Heart right ventricle (tissue), 16 donors: ENCODE measurements around the gene SPAAR. TPM values are rescaled to one million over a fixed set of nuclear protein-coding genes. Genes with fewer than 3 reads are reported as not detected.

Source experiments
- ATAC-seq, 8 donors: fragments of 200-7000 bp; cut with Tn5 transposase; one replicate each; pipeline ENCODE4 v1.9.1; 2020; ENCODE audit warnings: mild to moderate bottlenecking in 8 of 8, moderate library complexity in 8 of 8, moderate number of reproducible peaks in 1 of 8
- DNase-seq, 2 donors: peaks; one replicate each; pipeline ENCODE4 v3.0.0-alpha.2; 2020
- H3K27ac ChIP-seq, 10 donors: fragments of 200-600 bp; sonication (generic) in 2 of 10; one replicate each; pipeline versions ENCODE4 v1.5.0 to v1.8.0; 2020 to 2022; ENCODE audit warnings: mild to moderate bottlenecking in 3 of 10
- H3K27me3 ChIP-seq, 7 donors: fragments of 200-600 bp; one replicate each; pipeline ENCODE4 v1.8.0; 2021 to 2022; ENCODE audit warnings: mild to moderate bottlenecking in 2 of 7
- H3K36me3 ChIP-seq, 9 donors: fragments of 200-600 bp; sonication (generic) in 1 of 9; one replicate each; pipeline versions ENCODE4 v1.5.0 to v1.8.0; 2020 to 2022; ENCODE audit warnings: mild to moderate bottlenecking in 2 of 9
- H3K4me1 ChIP-seq, 9 donors: fragments of 200-600 bp; sonication (generic) in 1 of 9; one replicate each; pipeline versions ENCODE4 v1.5.0 to v1.8.0; 2020 to 2022; ENCODE audit warnings: mild to moderate bottlenecking in 4 of 9
- H3K4me3 ChIP-seq, 10 donors: fragments of 200-600 bp; sonication (generic) in 2 of 10; one replicate each; pipeline versions ENCODE4 v1.5.0 to v1.8.0; 2020 to 2022; ENCODE audit warnings: mild to moderate bottlenecking in 7 of 10, moderate library complexity in 2 of 10
- H3K9me3 ChIP-seq, 11 donors: fragments of 200-600 bp in 10 of 11; sonication (generic) in 2 of 11; one replicate each; pipeline versions ENCODE4 v1.5.0 to v1.8.0; 2013 to 2022; ENCODE audit warnings: mild to moderate bottlenecking in 2 of 11, control low read depth in 1 of 11, moderate library complexity in 1 of 11
- CTCF ChIP-seq, 9 donors: fragments of 200-600 bp; sonication (generic) in 2 of 9; IDR thresholded peaks; one replicate each; pipeline versions ENCODE4 v1.5.0 to v1.8.0; 2021 to 2022; ENCODE audit warnings: antibody characterized with exemption in 9 of 9, mild to moderate bottlenecking in 5 of 9, moderate library complexity in 1 of 9
- WGBS, 2 donors: extraction: QIAGEN DNeasy Blood & Tissue Kit; methylation state at CpG; one replicate each; pipeline ENCODE4 v1.1.7; 2013; ENCODE audit warnings: inconsistent platforms in 1 of 2; 5-methylcytosine and 5-hydroxymethylcytosine counted together
- intact Hi-C, 10 donors: fragments of 100-400 bp; cut with DNase I; formaldehyde crosslinking; loops; one replicate each; pipeline versions ENCODE4 v1.11.1 to v1.14.2; 2022
- polyA plus RNA-seq, 2 donors: library from polyadenylated mRNA; stranded (reverse); fragments of 200-250 nt; gene quantifications; one replicate each; pipeline ENCODE4 v1.2.3, GENCODE V29; 2013
- total RNA-seq, 10 donors: library from RNA; stranded (reverse); fragmentation: NEBNext Ultra II Directional in 3 of 10; extraction: Animal tissue kit (Norgen Biotek cat#: 25700) in 3 of 10; gene quantifications; one replicate each; pipeline versions ENCODE4 v1.2.1 to v1.2.4, GENCODE V29; 2021 to 2023
- donor health status: Arrhythmogenic right ventricular cardiomyopathy.
- donor health status: ischemic (EF 13 %, LVEDD 7.1; RV severe dilation, severe dysfunction).
- donor health status: healthy with polysubstance abuse.
- donor health status: DM: no; HTN: yes; CAD: no.
- donor health status: DM: no; HTN: no; CAD: no.
- donor health status: ischemic (EF 25% LVEDD 6.9; RV normal size, moderate dysfunction).
- donor health status: ischemic (EF 25% LVEDD 5.7; RV mildly dilated, moderate dysfunction).
- donor health status: healthy.
- donor health status: DM: yes; HTN: yes; CAD: no.
- donor health status: Ischemic cardiomyopathy.
- donor health status: ischemic (EF 35%, LVEDD 5.7; RV mildly dilated, moderate dysfunction).
- donor health status: nonischemic (EF 11% LVEDD 7.7; RV severe dilation, severe dysfunction).
- donor health status: DM: yes; HTN: yes; CAD: no.
- donor health status: PGD.
- donor health status: ischemic (EF 29% LVEDD 5.4; RV normal size, mild dysfunction).
- donor health status: nonischemic (EF 23%, LVEDD 6.1; RV moderate dilation, normal function).

SPAAR gene
- total and polyA plus RNA-seq, 12 donors = 2.8 to 20.8 (median 5.6) TPM

- Histone ChIP-seq H3K4me3 (no peak overlapping the region), H3K4me1 (peaks cover 28 to 66% (median 63%) of the 10 kb centered on the region in 9 donors), H3K27ac (peak overlapping the region in 9 of 10 donors; percentile 84 to 98 (median 93)), H3K36me3 (no peaks in the 10 kb centered on the region), H3K27me3 (no peaks in the 10 kb centered on the region), H3K9me3 (no peaks in the 10 kb centered on the region)
- intact Hi-C loops = loop anchor here in 9 of 10 donors (1.0 to 10.0 kb wide), 6 partner anchors 38 to 250 kb away; partner anchors contain the start of genes CCDC107 (in 1 of the 9), RMRP (in 1 of the 9) and SIT1 (in 1 of the 9)
- ATAC-seq = no peak
- no peak for TF ChIP-seq CTCF (IDR thresholded peaks at IDR 0.05)
- no peak for DNase-seq
- WGBS, 2 donors = 46 to 69% methylated on average over 8 of the region's 8 CpGs
Measured at GRCh38 chr9:35904338-35904737, 5.0 kb upstream of the SPAAR start.

- peak overlapping the region in 2 of 10 donors; percentile 43 to 47 for H3K4me3 ChIP-seq
- no peaks in the 10 kb centered on the region for H3K9me3 ChIP-seq
- no peak for ATAC-seq
- peak overlapping the region; percentile 84 to 98 (median 93) for H3K27ac ChIP-seq
- H3K27me3 ChIP-seq = no peaks in the 10 kb centered on the region
- no peak for DNase-seq
- H3K4me1 ChIP-seq = peaks cover 28 to 74% (median 71%) of the 10 kb centered on the region in 9 donors
- H3K36me3 ChIP-seq = no peaks in the 10 kb centered on the region
- 65% methylated on average over 8 of the region's 8 CpGs for WGBS, 2 donors
- TF ChIP-seq CTCF (IDR thresholded peaks at IDR 0.05) = no peak
- intact Hi-C loops = loop anchor here in 3 of 10 donors (2.0 to 10.0 kb wide), 2 partner anchors 40 to 250 kb away; partner anchors contain the start of genes CCDC107 (in 1 of the 3), RMRP (in 1 of the 3) and SIT1 (in 1 of the 3)
Measured at GRCh38 chr9:35905051-35905781, 4.1 kb upstream of the SPAAR start.

- 43 to 53% methylated on average over 29 to 30 of the region's 30 CpGs for WGBS, 2 donors
- TF ChIP-seq CTCF (IDR thresholded peaks at IDR 0.05) = no peak
- peaks cover 31 to 83% (median 80%) of the 10 kb centered on the region in 9 donors for H3K4me1 ChIP-seq
- no peaks in the 10 kb centered on the region for H3K36me3 ChIP-seq
- DNase-seq (peak; percentile 91), ATAC-seq (peak; percentile 23 to 72 (median 53))
- peak within 1 kb of the TSS; percentile 84 to 98 (median 93) for H3K27ac ChIP-seq
- H3K27me3 ChIP-seq = no peaks in the 10 kb centered on the region
- peak within 1 kb of the TSS in 9 of 10 donors; percentile 18 to 54 (median 37) for H3K4me3 ChIP-seq
- intact Hi-C loops = loop anchor here in 5 of 10 donors (2.0 to 10.0 kb wide), 2 partner anchors 39 to 251 kb away; partner anchors contain the start of genes CCDC107 (in 1 of the 5), RMRP (in 1 of the 5) and SIT1 (in 1 of the 5)
- H3K9me3 ChIP-seq = no peaks in the 10 kb centered on the region
Measured at GRCh38 chr9:35905912-35906679, 3.2 kb upstream of the SPAAR start, which contains the start of gene HRCT1. Gene HRCT1 (plus strand): TSS chr9:35906202. CDS start chr9:35906288, 86 bp downstream.
